ENCODE results near the gene CAMK2A.

CAMK2A gene

DNA sequence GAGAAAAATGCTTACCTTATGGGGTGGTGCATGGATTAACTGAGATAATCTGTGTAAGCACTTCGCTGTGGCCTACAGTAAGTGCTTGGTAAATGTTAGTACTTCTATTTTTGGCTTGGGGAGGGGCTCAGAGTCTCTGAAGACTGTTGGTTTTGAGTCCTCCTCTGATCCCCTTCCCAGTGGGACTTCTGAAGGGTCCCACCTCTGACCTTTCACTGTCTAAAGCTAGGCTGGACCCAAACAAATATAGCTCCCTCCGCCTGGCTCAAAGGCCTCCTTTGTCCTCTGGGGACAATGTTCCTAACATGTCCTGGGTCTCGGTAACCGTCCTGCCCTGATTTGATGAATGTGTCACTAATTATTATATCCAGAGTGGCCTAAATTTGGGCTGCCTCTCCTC is 34.8 kb downstream of the CAMK2A start:
- H4K20me1 ChIP-seq (ENCODE audit: low read depth, low read length): no peaks in the 10 kb centered on the region
- H3K9me3 ChIP-seq (ENCODE audit: insufficient read depth, low read length): no peaks in the 10 kb centered on the region
- H3K4me3 ChIP-seq (ENCODE audit: insufficient read depth, low read length, poor library complexity, severe bottlenecking): no peak overlapping the region
- no peaks in the 10 kb centered on the region for H3K36me3 ChIP-seq (ENCODE audit: low read length)
- no peaks in the 10 kb centered on the region for H3K9me2 ChIP-seq (replicated peaks; ENCODE audit: insufficient read depth, low read length)
- TF ChIP-seq, protein P1, sequence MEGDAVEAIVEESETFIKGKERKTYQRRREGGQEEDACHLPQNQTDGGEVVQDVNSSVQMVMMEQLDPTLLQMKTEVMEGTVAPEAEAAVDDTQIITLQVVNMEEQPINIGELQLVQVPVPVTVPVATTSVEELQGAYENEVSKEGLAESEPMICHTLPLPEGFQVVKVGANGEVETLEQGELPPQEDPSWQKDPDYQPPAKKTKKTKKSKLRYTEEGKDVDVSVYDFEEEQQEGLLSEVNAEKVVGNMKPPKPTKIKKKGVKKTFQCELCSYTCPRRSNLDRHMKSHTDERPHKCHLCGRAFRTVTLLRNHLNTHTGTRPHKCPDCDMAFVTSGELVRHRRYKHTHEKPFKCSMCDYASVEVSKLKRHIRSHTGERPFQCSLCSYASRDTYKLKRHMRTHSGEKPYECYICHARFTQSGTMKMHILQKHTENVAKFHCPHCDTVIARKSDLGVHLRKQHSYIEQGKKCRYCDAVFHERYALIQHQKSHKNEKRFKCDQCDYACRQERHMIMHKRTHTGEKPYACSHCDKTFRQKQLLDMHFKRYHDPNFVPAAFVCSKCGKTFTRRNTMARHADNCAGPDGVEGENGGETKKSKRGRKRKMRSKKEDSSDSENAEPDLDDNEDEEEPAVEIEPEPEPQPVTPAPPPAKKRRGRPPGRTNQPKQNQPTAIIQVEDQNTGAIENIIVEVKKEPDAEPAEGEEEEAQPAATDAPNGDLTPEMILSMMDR (IDR thresholded peaks at IDR 0.05; ENCODE audit: insufficient read depth, low read length, poor library complexity, severe bottlenecking): no peak
- no peak for TF ChIP-seq EZH2phosphoT487 (conservative IDR thresholded peaks at IDR 0.05; ENCODE audit: low read length)
- H3K27ac ChIP-seq (ENCODE audit: low read depth, low read length): no peak overlapping the region
- no peaks in the 10 kb centered on the region for H3K79me2 ChIP-seq (ENCODE audit: insufficient read depth, low read length)
- no peak overlapping the region for H3K9ac ChIP-seq (ENCODE audit: low read length)
- no peaks in the 10 kb centered on the region for H3K27me3 ChIP-seq (ENCODE audit: low read length)
- no peak overlapping the region for H3K4me2 ChIP-seq (ENCODE audit: low read depth, low read length, poor library complexity, severe bottlenecking)
- no peak overlapping the region for H2AFZ ChIP-seq (ENCODE audit: low read depth, low read length, severe bottlenecking)
- no peaks in the 10 kb centered on the region for H3F3A ChIP-seq (ENCODE audit: insufficient read depth)

DNA sequence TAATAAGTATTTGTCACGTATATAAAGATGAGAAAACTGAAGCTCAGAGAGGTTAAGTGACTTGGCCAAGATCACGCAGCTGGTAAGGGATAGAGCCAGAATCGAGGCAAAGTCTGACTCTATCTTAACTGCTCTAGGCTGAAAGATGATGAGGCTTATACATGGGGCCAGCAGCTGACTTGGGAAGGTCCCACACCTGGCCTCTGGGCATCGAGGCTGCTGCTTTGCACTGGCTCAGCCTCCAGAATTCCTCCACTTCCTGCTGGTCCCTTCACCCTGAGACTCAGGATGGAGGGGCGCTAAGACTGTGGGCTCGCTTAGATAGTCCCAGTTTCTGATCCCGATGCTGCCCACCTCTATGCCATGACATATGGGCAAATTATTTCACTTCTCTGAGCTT is 35.2 kb downstream of the CAMK2A start:
- Histone ChIP-seq H2AFZ (ENCODE audit: low read depth, low read length, severe bottlenecking) (no peak overlapping the region), H4K20me1 (ENCODE audit: low read depth, low read length) (no peaks in the 10 kb centered on the region), H3K4me2 (ENCODE audit: low read depth, low read length, poor library complexity, severe bottlenecking) (no peak overlapping the region), H3K4me3 (ENCODE audit: insufficient read depth, low read length, poor library complexity, severe bottlenecking) (no peak overlapping the region), H3F3A (ENCODE audit: insufficient read depth) (no peaks in the 10 kb centered on the region), H3K36me3 (ENCODE audit: low read length) (no peaks in the 10 kb centered on the region), H3K9me2 (replicated peaks; ENCODE audit: insufficient read depth, low read length) (no peaks in the 10 kb centered on the region), H3K79me2 (ENCODE audit: insufficient read depth, low read length) (no peaks in the 10 kb centered on the region), H3K9me3 (ENCODE audit: insufficient read depth, low read length) (no peaks in the 10 kb centered on the region), H3K9ac (ENCODE audit: low read length) (no peak overlapping the region), H3K27me3 (ENCODE audit: low read length) (no peaks in the 10 kb centered on the region), H3K27ac (ENCODE audit: low read depth, low read length) (no peak overlapping the region)
- TF ChIP-seq, protein P1 (IDR thresholded peaks at IDR 0.05; ENCODE audit: insufficient read depth, low read length, poor library complexity, severe bottlenecking): no peak
- TF ChIP-seq EZH2phosphoT487 (conservative IDR thresholded peaks at IDR 0.05; ENCODE audit: low read length): no peak

DNA sequence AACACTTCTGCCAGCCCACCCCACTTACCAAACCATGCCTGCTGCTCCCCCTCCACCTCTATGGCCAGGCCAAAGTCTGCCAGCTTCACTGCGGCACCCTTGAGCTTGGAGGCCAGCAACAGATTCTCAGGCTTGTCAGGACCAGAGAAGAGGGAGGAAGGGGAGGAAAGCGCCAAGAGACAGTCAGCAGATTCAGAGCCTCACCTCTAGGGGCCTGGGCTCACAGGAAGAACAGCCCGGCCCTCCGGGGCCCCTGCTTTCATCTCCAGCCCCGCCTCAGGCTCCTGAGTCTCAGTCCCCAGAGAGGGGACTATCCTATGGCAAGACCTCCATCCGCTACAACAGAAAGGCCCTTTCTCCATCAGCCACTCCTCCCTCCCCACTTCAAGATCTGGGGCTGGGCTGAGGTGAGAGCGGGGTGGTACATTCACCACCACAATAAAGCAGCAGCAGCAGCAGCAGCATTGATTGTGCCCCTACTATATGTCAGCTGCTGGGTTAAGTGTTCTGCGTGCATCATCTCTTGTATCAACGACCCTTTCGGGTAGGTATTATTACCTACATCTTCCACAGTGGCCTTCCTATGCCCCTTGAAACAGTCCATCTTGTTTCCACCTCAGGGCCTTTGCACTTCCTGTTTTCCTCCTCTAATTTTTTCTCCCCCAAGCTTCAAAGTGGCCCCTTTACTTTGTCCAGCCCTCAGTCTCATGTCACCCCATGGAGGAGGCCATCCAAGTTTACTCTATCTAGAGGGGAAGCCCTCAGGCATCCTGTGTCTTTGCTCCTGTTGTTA is 36.0 kb downstream of the CAMK2A start:
- Histone ChIP-seq H3K9me2 (replicated peaks; ENCODE audit: insufficient read depth, low read length) (no peaks in the 10 kb centered on the region), H3K27me3 (ENCODE audit: low read length) (no peaks in the 10 kb centered on the region), H3K27ac (ENCODE audit: low read depth, low read length) (no peak overlapping the region), H3K9ac (ENCODE audit: low read length) (no peak overlapping the region), H3K79me2 (ENCODE audit: insufficient read depth, low read length) (no peaks in the 10 kb centered on the region), H2AFZ (ENCODE audit: low read depth, low read length, severe bottlenecking) (no peak overlapping the region), H3F3A (ENCODE audit: insufficient read depth) (no peaks in the 10 kb centered on the region), H3K36me3 (ENCODE audit: low read length) (no peaks in the 10 kb centered on the region), H3K4me3 (ENCODE audit: insufficient read depth, low read length, poor library complexity, severe bottlenecking) (no peak overlapping the region), H4K20me1 (ENCODE audit: low read depth, low read length) (no peaks in the 10 kb centered on the region), H3K9me3 (ENCODE audit: insufficient read depth, low read length) (no peaks in the 10 kb centered on the region), H3K4me2 (ENCODE audit: low read depth, low read length, poor library complexity, severe bottlenecking) (no peak overlapping the region)
- TF ChIP-seq, protein P1 (IDR thresholded peaks at IDR 0.05; ENCODE audit: insufficient read depth, low read length, poor library complexity, severe bottlenecking): no peak
- TF ChIP-seq EZH2phosphoT487 (conservative IDR thresholded peaks at IDR 0.05; ENCODE audit: low read length): no peak
